HG03571 (cell line): ENCODE results near the gene PRR27.
"Not testable (repeated sequence)": the region's sequence is repeated elsewhere in the genome, so short reads cannot be mapped to it uniquely, and the experiment has no call there.

Source experiments
- ATAC-seq: cut with Tn5 transposase; IDR thresholded peaks from one replicate; pipeline ENCODE4 v1.9.1; 2021; ENCODE audit not compliant: unreplicated experiment

PRR27 gene

GRCh38 chr4:70196857-70197256 is 42.8 kb downstream of the PRR27 start:
- no peak for ATAC-seq

GRCh38 chr4:70197842-70198241 is 43.8 kb downstream of the PRR27 start:
- no peak for ATAC-seq

GRCh38 chr4:70203601-70204000 is 49.6 kb downstream of the PRR27 start:
- ATAC-seq = no peak

- ATAC-seq = not testable (repeated sequence)
Measured at GRCh38 chr4:70212752-70213151, 58.7 kb downstream of the PRR27 start.
